HG02588 (cell line): ENCODE measurements around the gene SLC37A3.
"Not testable (repeated sequence)": the region's sequence is repeated elsewhere in the genome, so short reads cannot be mapped to it uniquely, and the experiment has no call there.

ENCODE experiments used
- ATAC-seq: cut with Tn5 transposase; IDR thresholded peaks from one replicate; pipeline ENCODE4 v1.9.1; 2021; ENCODE audit warnings: mild to moderate bottlenecking, moderate library complexity; ENCODE audit not compliant: unreplicated experiment

The SLC37A3 gene

DNA sequence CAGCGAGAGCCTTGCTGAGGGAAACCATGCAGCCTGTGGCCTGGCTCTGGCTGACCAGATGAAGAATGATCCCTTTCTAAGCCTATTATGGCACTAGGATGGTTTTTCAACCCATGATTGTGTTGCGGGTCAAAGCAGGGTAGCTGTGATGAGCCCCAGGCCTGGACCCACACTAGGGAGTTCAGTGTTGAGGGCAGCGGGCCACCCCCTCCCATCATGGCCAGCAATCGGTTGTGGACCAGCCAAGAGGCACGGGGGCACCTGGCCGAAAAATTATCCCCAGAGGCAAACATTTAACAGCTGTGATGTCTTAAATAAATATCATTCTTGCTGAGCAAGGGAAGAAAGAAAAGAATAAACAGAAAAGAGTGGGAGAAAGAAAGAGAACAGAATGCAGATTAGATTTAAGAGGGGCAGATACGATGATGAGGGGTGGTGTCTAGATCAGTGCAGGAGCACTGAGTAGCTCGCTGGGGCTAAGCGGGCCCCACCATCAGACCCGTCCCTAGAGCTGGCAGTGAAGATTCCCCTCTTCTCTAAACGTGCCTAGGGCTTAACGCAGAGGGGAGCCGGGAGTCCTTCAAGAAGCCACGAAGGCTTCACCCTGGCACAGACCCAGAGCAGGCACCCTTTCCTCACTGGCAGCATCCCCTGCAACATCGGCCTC is 82.7 kb downstream of the SLC37A3 start:
- ATAC-seq, result no peak

DNA sequence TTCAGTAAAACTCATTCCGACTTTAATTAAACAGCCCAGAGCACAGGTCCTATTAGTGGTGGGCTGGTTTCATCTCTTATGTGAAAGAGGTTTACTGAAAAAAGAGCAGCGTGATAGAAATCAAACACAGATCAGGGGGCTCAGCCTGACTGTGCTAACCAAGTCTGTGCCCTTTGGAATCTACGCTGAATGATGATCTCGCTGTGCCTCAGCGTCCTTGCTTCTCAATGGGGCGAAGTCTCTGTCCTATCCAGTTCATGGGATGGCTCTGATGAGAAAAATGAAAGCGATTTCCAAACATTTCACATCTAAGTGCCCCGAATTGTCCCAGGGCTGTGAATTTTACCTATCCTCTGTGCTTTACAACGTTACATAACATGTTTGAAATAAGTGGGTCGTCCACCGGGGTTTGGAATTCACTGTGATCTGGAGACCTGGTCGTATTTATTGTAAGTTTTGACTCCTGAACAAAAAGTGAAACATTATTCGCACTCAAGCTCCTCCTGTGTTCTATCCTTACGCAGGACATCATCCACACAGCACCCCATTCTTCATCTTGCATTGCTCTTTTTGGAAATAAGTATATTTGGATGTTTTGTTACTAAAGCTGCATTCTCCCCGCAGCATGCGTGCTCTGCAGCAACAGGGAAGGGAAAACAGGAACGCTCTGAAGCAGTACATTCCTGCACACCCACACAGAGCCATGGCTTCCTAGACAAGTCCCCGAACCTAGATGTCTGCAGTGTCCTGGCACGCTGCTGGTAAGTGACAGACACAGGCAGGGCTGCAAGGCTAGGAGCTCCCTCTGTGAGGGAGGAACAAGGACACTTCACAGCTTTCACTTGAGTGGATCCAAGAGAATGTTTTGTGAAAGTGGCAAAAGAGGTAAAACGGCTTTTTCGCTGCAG is 83.5 kb downstream of the SLC37A3 start:
- no peak for ATAC-seq

- ATAC-seq, result no peak
Measured at GRCh38 chr7:140312141-140312846, 86.0 kb downstream of the SLC37A3 start.

DNA sequence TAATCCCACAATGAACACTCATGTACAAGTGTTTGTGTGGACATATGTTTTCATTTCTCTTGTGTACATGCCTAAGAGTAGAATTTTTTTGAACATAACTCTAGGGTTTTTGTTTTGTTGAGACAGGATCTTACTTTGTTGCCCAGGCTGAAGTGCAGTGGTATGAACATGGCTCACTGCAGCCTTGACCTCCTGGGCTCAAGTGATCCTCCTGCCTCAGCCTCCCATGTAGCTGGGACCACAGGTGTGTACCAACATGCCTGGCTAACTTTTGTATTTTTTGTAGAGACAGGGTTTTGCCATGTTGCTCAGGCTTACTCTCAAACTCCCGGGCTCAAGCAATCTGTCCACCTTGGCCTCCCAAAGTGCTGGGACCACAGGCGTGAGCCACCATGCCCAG is 87.2 kb downstream of the SLC37A3 start:
- ATAC-seq, result not testable (repeated sequence)

GRCh38 chr7:140310337-140311002 is 87.9 kb downstream of the SLC37A3 start:
- no peak for ATAC-seq

DNA sequence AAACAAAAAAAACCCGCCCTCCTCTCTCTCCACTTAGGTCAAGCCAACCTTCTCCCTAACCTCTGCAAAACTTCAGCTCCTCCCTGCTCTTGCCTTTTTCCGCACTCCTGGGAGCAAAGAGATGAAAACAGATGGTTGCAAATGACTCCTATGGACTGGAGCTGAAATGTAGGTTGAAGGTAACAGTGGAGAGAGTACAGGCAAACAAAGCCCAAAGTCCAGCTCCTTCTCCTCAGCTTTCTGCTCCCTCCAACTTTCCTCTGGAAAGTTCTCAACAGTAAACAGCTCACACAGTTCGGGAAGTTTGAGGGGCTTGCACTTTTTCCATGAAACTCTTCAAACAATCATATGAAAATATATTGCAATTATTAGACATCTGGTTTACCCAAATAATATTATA is 90.3 kb downstream of the SLC37A3 start:
- no peak for ATAC-seq

DNA sequence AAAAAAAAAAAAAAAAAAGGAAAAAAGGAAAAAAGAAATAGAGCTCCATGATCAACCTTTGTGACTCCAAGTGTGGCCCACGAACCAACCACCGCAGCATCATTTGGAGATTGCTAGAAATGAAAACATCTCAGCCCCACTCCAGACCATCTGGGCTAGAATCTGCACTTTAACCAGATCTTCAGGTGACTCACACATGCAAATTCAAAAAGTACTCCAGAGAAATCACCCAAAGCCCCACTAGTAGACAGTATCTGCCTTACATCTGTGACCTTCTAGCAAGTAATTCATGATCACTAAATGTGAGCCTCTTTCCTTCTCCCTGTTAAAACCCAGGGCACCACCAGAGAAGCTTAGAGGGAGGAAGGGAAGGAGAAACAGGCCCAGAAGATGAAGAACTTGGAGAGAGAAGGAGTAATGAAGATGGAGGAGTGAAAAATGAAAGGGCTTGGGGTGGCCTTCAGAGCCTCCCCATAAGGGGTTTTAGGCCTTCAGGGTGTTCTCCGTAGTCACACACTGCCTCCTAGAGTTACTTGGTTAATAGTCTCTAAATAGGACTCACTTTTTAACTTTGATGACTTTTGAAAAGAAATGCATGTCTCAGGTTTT is 94.0 kb downstream of the SLC37A3 start:
- ATAC-seq, result no peak

DNA sequence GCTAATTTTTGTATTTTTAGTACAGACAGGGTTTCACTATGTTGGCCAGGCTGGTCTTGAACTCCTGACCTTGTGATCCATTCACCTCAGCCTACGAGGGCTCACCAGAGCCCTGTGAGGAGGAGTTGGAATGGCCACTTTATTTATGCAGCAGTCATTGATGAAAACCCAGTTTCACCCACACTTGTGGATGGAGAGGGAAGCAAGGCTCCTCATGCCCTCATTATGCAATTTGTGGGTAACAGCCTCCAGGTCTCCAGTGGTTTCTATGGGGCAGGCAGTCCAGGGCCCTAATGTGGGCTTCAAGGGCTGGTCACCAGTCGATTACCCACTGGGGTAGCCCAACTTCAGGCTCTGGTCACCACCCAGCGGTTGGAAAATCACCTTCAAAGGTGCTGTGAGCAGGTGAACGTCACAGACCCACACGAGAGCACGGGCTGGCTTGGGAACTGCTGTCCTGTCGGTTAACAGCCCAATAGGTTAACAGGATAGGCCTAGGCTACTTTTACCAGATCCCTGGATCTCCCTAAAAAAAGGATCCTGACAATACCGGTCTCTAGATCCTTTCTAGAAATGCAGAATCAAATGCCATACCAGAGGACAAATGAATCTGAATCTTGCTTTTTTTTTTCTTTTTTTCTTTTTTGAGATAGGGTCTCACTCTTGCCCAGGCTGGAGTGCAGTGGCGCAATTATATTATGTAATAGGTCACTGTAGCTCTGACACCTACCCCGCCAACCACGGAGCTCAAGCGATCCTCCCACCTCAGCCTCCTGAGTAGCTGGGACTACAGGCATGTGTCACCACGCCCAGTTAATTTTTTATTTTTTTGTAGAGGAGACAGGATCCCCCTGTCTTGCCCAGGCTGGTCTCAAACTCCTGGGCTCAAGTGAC is 97.8 kb downstream of the SLC37A3 start:
- no peak for ATAC-seq

DNA sequence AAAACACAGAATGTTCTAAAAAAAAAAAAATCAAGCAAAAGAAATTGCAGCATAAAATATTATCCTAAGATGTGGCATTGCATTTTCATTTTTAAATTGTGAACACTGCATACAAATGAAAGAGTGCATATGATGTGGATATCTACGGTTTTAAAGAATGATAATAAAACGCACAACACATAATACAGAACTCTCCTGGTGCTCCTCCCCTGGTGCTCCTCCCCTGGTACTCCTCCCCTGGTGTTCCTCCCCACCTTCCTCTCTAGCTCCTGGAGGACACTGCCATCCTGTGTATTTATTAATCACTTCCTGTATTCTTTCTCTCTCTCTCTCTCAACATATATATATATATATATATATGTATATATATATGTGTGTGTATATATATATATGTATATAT is 100.1 kb downstream of the SLC37A3 start:
- ATAC-seq, result no peak

DNA sequence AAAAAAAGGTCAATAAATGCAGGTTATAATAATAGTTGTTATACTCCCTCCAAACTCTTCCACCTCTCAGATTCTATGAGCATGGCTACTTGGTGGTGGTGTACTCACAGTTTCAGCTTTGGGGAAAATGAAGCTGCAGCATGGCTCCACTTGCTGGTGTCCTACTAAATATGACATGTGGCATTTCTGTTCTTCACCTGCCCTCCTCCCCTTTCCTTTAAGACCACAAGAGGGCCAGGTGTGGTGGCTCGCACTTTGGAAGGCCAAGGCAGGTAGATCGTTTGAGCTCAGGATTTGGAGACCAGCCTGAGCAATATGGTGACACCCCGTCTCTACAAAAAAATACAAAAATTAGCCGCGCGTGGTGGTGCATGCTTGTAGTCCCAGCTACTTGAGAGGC is 101.1 kb downstream of the SLC37A3 start:
- no peak for ATAC-seq

DNA sequence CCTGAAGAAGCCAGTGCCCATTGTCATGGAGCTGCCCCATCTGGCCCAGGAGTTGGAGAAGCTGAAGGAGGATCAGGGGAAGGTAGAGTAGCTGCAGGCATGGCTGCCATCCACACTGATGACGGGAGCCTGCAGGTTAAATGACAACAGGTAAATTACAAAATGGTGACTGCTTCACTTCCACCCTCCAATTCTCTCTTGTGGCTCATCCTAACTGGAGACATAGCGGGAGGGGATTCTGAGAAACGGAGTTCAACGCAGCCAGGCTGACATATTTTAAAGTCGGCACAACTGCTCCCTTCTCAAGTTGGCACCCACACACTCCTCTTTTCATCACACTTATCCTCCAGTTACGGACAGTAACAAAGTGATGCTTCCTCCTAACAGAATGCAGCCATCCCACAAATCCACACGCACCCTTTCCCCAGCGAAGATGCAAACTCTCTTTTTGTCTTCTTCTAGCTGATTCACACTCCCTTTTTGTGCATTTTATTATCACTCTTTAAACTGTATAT is 103.0 kb downstream of the SLC37A3 start:
- ATAC-seq, result no peak

- no peak for ATAC-seq
Measured at GRCh38 chr7:140294454-140294853, 103.9 kb downstream of the SLC37A3 start.

DNA sequence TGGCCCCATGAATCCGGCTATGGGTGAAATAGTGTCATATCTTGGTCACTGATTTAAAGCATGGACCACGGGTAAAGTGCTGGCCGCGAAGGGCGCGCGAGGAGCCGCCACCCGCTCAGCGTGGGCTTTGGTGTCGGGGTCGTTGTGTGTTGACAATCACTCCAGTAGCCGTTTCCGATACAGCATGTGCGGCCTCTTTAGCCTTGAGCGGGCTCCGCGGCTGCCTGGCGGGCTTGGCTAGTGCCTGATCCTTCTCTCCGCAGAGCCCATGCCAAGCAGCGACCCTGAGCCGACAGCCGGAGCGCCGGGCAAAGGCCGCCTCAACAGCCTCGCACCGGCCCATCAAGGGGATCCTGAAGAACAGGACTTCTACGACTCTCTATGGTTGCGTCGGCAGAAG is 105.9 kb downstream of the SLC37A3 start:
- ATAC-seq, result no peak

DNA sequence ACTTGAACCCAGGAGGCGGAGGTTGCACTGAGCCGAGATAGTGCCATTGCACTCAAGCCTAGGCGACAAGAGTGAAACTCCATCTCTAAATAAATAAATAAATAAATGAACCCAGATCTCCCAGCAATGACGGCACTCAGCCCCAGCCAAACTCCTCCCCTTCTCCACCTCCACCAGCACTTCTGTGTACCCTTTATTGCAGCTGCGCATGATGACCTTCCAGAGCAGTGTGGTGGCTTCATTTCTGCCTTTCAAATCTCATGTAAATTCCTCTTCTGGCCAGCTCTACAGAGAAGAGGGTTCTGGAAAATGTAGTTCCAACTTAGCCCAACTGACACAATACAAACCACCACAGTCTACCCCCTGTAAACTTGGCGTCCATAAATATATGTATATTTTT is 108.5 kb downstream of the SLC37A3 start:
- ATAC-seq, result no peak

- ATAC-seq, result no peak
Measured at GRCh38 chr7:140287988-140288387, 110.3 kb downstream of the SLC37A3 start.

DNA sequence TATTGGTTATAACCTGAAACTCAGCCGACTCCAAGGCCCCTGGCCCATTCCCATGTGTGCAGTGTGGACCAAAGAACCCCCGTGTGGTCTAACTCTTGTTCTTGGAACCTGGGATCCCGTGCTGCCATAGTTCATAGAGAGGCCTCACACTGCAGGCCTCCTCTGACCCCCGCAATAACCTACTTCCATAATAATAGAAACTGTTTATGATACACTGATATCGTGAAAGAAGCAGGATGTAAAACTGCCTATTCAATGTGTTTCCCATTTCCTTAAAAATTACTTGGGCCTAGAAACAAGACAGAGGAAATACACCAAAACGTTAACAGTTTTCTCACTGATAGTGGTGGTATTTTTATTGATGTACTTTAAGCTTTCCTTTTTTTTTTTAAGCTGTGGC is 112.4 kb downstream of the SLC37A3 start:
- no peak for ATAC-seq

GRCh38 chr7:140284062-140284461 is 114.3 kb downstream of the SLC37A3 start:
- no peak for ATAC-seq
